CD8-positive, alpha-beta memory T cell (primary cell): ENCODE results near the gene PIK3R1. TPM values are rescaled to one million over a fixed set of nuclear protein-coding genes. Genes with fewer than 3 reads are reported as not detected.
A peak's percentile ranks its signal among the peaks of the same experiment; 100 is the strongest.

Experiments used
- CTCF ChIA-PET: fragments of 350-600 bp; sonication (Branson Sonifier 250); formaldehyde crosslinking; loops from one replicate; lab custom pipeline; 2021; ENCODE audit warnings: antibody characterized with exemption; lab: Charles Lee
- POLR2A ChIA-PET: fragments of 350-600 bp; sonication (Branson Sonifier 250); formaldehyde crosslinking; loops from one replicate; lab custom pipeline; 2021; ENCODE audit warnings: antibody characterized with exemption; lab: Charles Lee
- DNase-seq, 5 donors: peaks; one replicate each; pipeline versions ENCODE4 v3.0.0 to v3.0.0-alpha.2; 2020 to 2022; ENCODE audit warnings: mixed read lengths in 1 of 5
- H3K27ac ChIP-seq: one replicate; pipeline ENCODE4 v1.7.0; 2013; ENCODE audit warnings: low read depth, mild to moderate bottlenecking, low read length, moderate library complexity
- H3K27me3 ChIP-seq: 2 replicates; pipeline ENCODE4 v1.7.0; 2013; ENCODE audit warnings: low read length, mild to moderate bottlenecking; ENCODE audit not compliant: insufficient read depth, poor library complexity, severe bottlenecking
- H3K36me3 ChIP-seq: 2 replicates; pipeline ENCODE4 v1.7.0; 2013; ENCODE audit warnings: mild to moderate bottlenecking, low read length, moderate library complexity; ENCODE audit not compliant: insufficient read depth
- H3K4me1 ChIP-seq: 2 replicates; pipeline ENCODE4 v1.7.0; 2013; ENCODE audit warnings: mild to moderate bottlenecking, low read length, moderate library complexity; ENCODE audit not compliant: insufficient read depth
- H3K4me3 ChIP-seq: 2 replicates; pipeline ENCODE4 v1.7.0; 2013; ENCODE audit warnings: mild to moderate bottlenecking, low read length
- H3K9me3 ChIP-seq: 2 replicates; pipeline ENCODE4 v1.7.0; 2013; ENCODE audit warnings: mild to moderate bottlenecking, low read length
- H3K27ac Mint-ChIP-seq, 8 donors: one replicate each; pipeline ENCODE4 v1.8.0; 2020 to 2021; ENCODE audit warnings: mixed read lengths in 8 of 8, mild to moderate bottlenecking in 6 of 8, inconsistent platforms in 3 of 8, moderate library complexity in 3 of 8
- H3K27me3 Mint-ChIP-seq, 2 donors: one replicate each; pipeline ENCODE4 v1.8.0; 2020 to 2021; ENCODE audit warnings: mixed read lengths in 2 of 2, mild to moderate bottlenecking in 1 of 2, moderate library complexity in 1 of 2
- H3K36me3 Mint-ChIP-seq, 3 donors: one replicate each; pipeline ENCODE4 v1.8.0; 2020 to 2021; ENCODE audit warnings: mixed read lengths in 3 of 3, inconsistent platforms in 1 of 3, mild to moderate bottlenecking in 1 of 3
- H3K4me1 Mint-ChIP-seq, 3 donors: one replicate each; pipeline ENCODE4 v1.8.0; 2020 to 2021; ENCODE audit warnings: mixed read lengths in 3 of 3, inconsistent platforms in 1 of 3, mild to moderate bottlenecking in 1 of 3
- H3K4me3 Mint-ChIP-seq, 7 donors: one replicate each; pipeline ENCODE4 v1.8.0; 2020 to 2021; ENCODE audit warnings: mixed read lengths in 7 of 7, mild to moderate bottlenecking in 6 of 7, moderate library complexity in 4 of 7, inconsistent platforms in 2 of 7
- H3K9me3 Mint-ChIP-seq, 5 donors: one replicate each; pipeline ENCODE4 v1.8.0; 2020 to 2022; ENCODE audit warnings: mixed read lengths in 5 of 5, mild to moderate bottlenecking in 3 of 5, moderate library complexity in 2 of 5, inconsistent platforms in 1 of 5
- polyA plus RNA-seq: library from polyadenylated mRNA; unstranded; fragments of 300-500 nt; fragmentation: Illumina TruSeq; gene quantifications from one replicate; pipeline ENCODE4 v1.2.3, GENCODE V29; 2021
- total RNA-seq, 2 experiments: library from RNA; stranded (reverse); gene quantifications; one replicate each; pipeline ENCODE4 v1.2.3, GENCODE V29; 2021

The PIK3R1 gene
- total and polyA plus RNA-seq, 3 experiments from 2014 or later = 46.9 to 75.9 (median 47.9) TPM

DNA sequence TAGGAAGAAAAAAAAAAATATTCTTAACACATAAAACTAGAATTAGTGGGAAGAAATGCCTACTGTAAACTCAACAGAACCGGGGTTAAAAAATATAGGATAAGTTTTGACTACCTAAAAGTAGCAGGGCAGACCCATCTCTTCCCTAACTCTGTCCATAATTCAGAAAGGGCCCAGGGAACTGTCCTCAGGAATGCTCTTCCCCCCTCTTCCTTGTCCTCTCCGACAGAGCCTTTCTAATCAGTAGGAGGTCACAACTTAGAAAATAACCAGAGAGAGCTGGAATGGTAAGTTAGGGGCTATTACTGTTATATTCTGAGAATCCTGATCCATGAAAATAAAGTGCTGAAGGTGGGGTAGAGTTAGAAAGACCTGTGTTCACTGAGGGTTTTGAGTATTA is 22.2 kb downstream of the PIK3R1 start:
- Histone ChIP-seq H3K4me3 (no peak overlapping the region), H3K27ac (no peak overlapping the region), H3K36me3 (no peaks in the 10 kb centered on the region), H3K9me3 (no peaks in the 10 kb centered on the region), H3K4me1 (peaks cover 64% of the 10 kb centered on the region), H3K27me3 (no peaks in the 10 kb centered on the region)
- Mint-ChIP-seq H3K4me3 (peak overlapping the region in 1 of 7 donors; percentile 32), H3K9me3 (no peaks in the 10 kb centered on the region), H3K27me3 (peaks cover 0 to 1% of the 10 kb centered on the region in 2 donors), H3K36me3 (peaks cover 0 to 43% (median 7%) of the 10 kb centered on the region in 3 donors), H3K4me1 (peaks cover 78 to 94% (median 94%) of the 10 kb centered on the region in 3 donors), H3K27ac (peak overlapping the region; percentile 78 to 93 (median 90))
- DNase-seq = no peak
- POLR2A ChIA-PET = no interaction called here
- CTCF ChIA-PET = interaction anchor here (1.7 kb wide), 1 partner anchor 21 kb away, joined by 6 read pairs; the partner anchor contains the start of gene PIK3R1

DNA sequence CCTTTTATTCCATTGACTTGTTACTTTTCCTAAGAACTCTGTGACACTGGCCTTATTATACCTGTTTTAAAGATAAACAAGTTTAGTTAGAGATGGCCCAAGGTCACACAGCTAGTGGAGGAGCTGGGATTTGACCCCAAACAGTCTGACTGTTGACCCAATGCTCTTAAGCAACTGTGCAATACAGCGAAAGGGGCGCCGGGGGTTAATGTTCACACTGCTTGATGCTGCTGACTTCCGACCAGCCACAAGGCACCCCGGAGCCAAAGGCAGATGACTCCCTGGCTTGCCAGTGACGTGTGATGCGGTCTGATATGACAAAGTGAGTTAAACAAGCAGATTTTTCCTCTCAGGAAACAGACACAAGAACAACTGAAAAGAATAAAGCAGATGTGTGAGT is 23.9 kb downstream of the PIK3R1 start:
- no peaks in the 10 kb centered on the region for H3K27me3 Mint-ChIP-seq
- H3K4me1 ChIP-seq = peaks cover 71% of the 10 kb centered on the region

DNA sequence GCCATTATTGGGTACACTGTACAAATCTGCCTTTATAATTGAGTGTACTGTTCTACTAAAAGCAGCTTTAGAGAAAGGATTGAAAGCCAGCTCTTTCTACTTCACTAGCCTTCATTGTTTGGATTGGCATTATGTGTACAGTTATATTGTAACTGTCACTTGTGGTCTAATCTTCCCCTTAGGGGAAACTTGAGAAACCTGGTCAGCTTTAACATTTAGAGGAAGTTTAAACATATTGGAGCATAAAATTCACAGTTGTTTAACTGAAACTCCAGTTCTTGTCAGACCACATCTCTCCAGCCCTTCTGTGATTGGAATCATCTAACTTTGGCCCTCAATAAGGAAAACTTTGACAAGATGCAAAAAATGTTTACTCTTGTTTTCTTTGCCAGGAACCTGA is 24.6 kb downstream of the PIK3R1 start:
- Mint-ChIP-seq H3K36me3 (peaks cover 0 to 37% (median 11%) of the 10 kb centered on the region in 3 donors), H3K4me1 (peaks cover 82 to 97% (median 96%) of the 10 kb centered on the region in 3 donors), H3K27ac (peak overlapping the region; percentile 61 to 98 (median 84)), H3K27me3 (no peaks in the 10 kb centered on the region), H3K9me3 (no peaks in the 10 kb centered on the region), H3K4me3 (peak overlapping the region in 6 of 7 donors; percentile 1 to 69 (median 16))
- Histone ChIP-seq H3K4me1 (peaks cover 75% of the 10 kb centered on the region), H3K27ac (no peak overlapping the region), H3K4me3 (peak overlapping the region; percentile 17), H3K36me3 (no peaks in the 10 kb centered on the region), H3K9me3 (no peaks in the 10 kb centered on the region), H3K27me3 (no peaks in the 10 kb centered on the region)
- no peak for DNase-seq
- POLR2A ChIA-PET = interaction anchor here (1.0 kb wide), 1 partner anchor 24 kb away, joined by 3 read pairs; the partner anchor contains the start of gene PIK3R1
- CTCF ChIA-PET = interaction anchor here (1.0 to 1.8 kb wide), 2 partner anchors 13 to 994 kb away, joined by 4 to 5 read pairs; no protein-coding TSS in a partner anchor

More for the DNA sequence above, 23.9 kb downstream of the PIK3R1 start:
- Mint-ChIP-seq H3K4me3 (peak overlapping the region; percentile 15 to 82 (median 66)), H3K4me1 (peaks cover 78 to 94% (median 94%) of the 10 kb centered on the region in 3 donors), H3K9me3 (no peaks in the 10 kb centered on the region), H3K36me3 (peaks cover 0 to 38% (median 10%) of the 10 kb centered on the region in 3 donors), H3K27ac (peak overlapping the region; percentile 79 to 94 (median 88))
- H3K27ac ChIP-seq = no peak overlapping the region
- no peaks in the 10 kb centered on the region for H3K27me3 ChIP-seq
- peak; percentile 65 to 88 (median 81) for DNase-seq
- H3K36me3 ChIP-seq = no peaks in the 10 kb centered on the region
- no peak overlapping the region for H3K4me3 ChIP-seq
- CTCF ChIA-PET = interaction anchor here (1.1 to 1.8 kb wide), 3 partner anchors 9 to 993 kb away, joined by 3 to 5 read pairs (median 4); no protein-coding TSS in a partner anchor
- no peaks in the 10 kb centered on the region for H3K9me3 ChIP-seq
- POLR2A ChIA-PET = interaction anchor here (1.3 kb wide), 1 partner anchor 24 kb away, joined by 11 read pairs; the partner anchor contains the start of gene PIK3R1

DNA sequence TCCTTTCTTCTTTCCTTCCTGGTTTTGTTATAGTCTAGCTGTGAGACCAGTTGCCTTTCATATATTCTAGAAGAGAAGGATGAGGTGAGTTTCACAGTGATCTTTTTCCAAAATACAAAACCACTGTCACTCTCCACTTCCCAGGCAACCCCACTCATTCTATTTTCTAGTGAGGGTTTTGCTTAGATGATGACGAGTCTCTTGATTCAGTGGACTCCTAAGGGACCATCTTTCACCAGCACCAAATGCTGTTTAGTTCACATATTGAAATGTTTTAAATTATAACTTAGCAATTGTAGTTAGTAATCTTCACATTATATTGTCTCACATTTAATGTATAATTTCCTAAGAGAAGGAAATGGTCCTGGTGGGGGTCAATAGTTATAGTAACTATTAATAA is 25.2 kb downstream of the PIK3R1 start:
- Histone ChIP-seq H3K9me3 (no peaks in the 10 kb centered on the region), H3K4me1 (peaks cover 81% of the 10 kb centered on the region), H3K36me3 (no peaks in the 10 kb centered on the region), H3K27me3 (no peaks in the 10 kb centered on the region), H3K4me3 (no peak overlapping the region), H3K27ac (no peak overlapping the region)
- Mint-ChIP-seq H3K27me3 (no peaks in the 10 kb centered on the region), H3K27ac (peak overlapping the region; percentile 61 to 98 (median 84)), H3K4me1 (peaks cover 82 to 98% (median 97%) of the 10 kb centered on the region in 3 donors), H3K36me3 (peaks cover 0 to 34% (median 11%) of the 10 kb centered on the region in 3 donors), H3K4me3 (peak overlapping the region in 5 of 7 donors; percentile 1 to 69 (median 2)), H3K9me3 (no peaks in the 10 kb centered on the region)
- CTCF ChIA-PET = interaction anchor here (1.0 to 1.8 kb wide), 2 partner anchors 12 to 994 kb away, joined by 4 to 5 read pairs; no protein-coding TSS in a partner anchor
- POLR2A ChIA-PET = interaction anchor here (1.0 kb wide), 1 partner anchor 25 kb away, joined by 3 read pairs; the partner anchor contains the start of gene PIK3R1
- no peak for DNase-seq

DNA sequence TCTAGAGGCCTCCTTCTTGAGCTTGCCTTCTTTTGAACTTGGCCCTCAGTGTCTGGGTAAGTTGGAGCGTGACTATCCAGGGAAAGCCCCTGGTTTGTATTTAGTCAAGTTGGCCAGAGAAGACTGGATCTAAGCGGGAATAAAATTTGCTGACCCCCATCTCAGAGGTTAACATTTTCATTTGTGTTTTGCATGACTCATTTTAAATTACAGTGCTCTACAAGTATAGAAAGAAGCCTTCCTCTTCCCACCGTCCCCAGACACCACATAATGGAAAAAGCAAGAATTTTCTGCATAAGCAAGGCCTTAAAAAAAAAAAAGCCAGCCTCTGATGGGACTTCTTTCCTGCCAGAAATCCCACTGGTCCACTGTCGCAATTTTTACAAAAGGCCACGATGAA is 27.2 kb downstream of the PIK3R1 start:
- Mint-ChIP-seq H3K27me3 (peaks cover 0 to 2% of the 10 kb centered on the region in 2 donors), H3K27ac (peak overlapping the region; percentile 61 to 95 (median 78)), H3K36me3 (peaks cover 0 to 27% (median 11%) of the 10 kb centered on the region in 3 donors), H3K4me1 (peaks cover 82 to 94% (median 93%) of the 10 kb centered on the region in 3 donors), H3K9me3 (no peaks in the 10 kb centered on the region), H3K4me3 (peak overlapping the region in 4 of 7 donors; percentile 8 to 50 (median 24))
- H3K27ac ChIP-seq = no peak overlapping the region
- peaks cover 75% of the 10 kb centered on the region for H3K4me1 ChIP-seq
- H3K4me3 ChIP-seq = no peak overlapping the region
- no peak for DNase-seq
- no peaks in the 10 kb centered on the region for H3K36me3 ChIP-seq
- ChIA-PET POLR2A (no interaction called here), CTCF (no interaction called here)
- no peaks in the 10 kb centered on the region for H3K27me3 ChIP-seq
- H3K9me3 ChIP-seq = no peaks in the 10 kb centered on the region

DNA sequence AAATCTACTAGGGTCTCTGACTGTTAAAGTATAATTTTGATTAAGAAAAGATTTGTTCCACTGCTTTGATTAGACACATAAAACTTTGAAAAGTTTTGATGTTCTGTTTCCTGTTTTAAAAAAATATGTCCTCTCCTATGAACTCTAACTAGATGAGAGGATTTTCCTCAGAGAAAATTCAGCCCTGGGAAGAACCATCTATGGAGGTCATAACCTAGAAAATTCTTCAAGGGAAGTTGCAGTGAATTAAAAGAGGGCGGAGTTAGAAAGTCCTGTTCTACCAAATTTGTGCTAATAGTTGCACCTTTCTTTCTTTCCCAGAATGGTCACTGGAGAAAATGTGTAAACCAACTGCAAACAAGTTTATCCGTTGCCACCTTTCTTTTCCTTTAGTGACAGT is 27.7 kb downstream of the PIK3R1 start:
- H3K4me1 ChIP-seq = peaks cover 72% of the 10 kb centered on the region
- Mint-ChIP-seq H3K9me3 (no peaks in the 10 kb centered on the region), H3K27me3 (peaks cover 0 to 2% of the 10 kb centered on the region in 2 donors), H3K27ac (peak overlapping the region; percentile 69 to 88 (median 82)), H3K4me3 (peak overlapping the region in 6 of 7 donors; percentile 0 to 65 (median 54)), H3K36me3 (peaks cover 0 to 26% (median 11%) of the 10 kb centered on the region in 3 donors), H3K4me1 (peaks cover 79 to 92% (median 90%) of the 10 kb centered on the region in 3 donors)
- no peaks in the 10 kb centered on the region for H3K27me3 ChIP-seq
- ChIA-PET POLR2A (interaction anchor here (0.6 to 1.3 kb wide), 4 partner anchors 12 to 54 kb away, joined by 3 to 13 read pairs (median 4); partner anchors contain the start of gene PIK3R1), CTCF (interaction anchor here (0.8 to 1.5 kb wide), 5 partner anchors 9 to 1028 kb away, joined by 3 to 7 read pairs (median 4); no protein-coding TSS in a partner anchor)
- H3K36me3 ChIP-seq = no peaks in the 10 kb centered on the region
- no peak for DNase-seq
- H3K9me3 ChIP-seq = no peaks in the 10 kb centered on the region
- no peak overlapping the region for H3K27ac ChIP-seq
- no peak overlapping the region for H3K4me3 ChIP-seq

DNA sequence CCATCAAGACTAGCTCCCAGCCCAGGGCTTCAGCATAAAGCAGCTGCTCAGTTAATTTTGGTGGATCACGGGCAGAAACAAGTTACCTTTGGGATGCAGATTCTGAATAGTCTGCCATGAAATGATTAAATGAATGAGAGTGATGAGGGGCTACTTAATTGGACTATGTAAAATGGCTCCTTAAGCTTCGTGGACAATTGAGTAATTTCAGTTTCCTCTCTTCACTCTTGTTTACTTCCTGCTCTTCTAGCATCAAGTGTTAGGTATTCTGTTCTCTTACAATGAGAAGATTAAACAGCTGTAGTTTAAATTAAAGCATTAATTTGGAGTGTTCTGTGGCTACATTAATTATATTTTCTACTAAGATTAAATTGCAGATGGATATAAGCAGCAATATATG is 28.1 kb downstream of the PIK3R1 start:
- ChIA-PET POLR2A (interaction anchor here (0.6 to 1.3 kb wide), 4 partner anchors 12 to 55 kb away, joined by 3 to 13 read pairs (median 4); partner anchors contain the start of gene PIK3R1), CTCF (interaction anchor here (0.8 to 1.5 kb wide), 5 partner anchors 8 to 1029 kb away, joined by 3 to 7 read pairs (median 4); no protein-coding TSS in a partner anchor)
- Mint-ChIP-seq H3K36me3 (peaks cover 0 to 26% (median 11%) of the 10 kb centered on the region in 3 donors), H3K9me3 (no peaks in the 10 kb centered on the region), H3K4me3 (peak overlapping the region in 6 of 7 donors; percentile 16 to 65 (median 54)), H3K27ac (peak overlapping the region; percentile 69 to 88 (median 82)), H3K4me1 (peaks cover 79 to 92% (median 90%) of the 10 kb centered on the region in 3 donors), H3K27me3 (peaks cover 0 to 2% of the 10 kb centered on the region in 2 donors)
- Histone ChIP-seq H3K4me3 (no peak overlapping the region), H3K36me3 (no peaks in the 10 kb centered on the region), H3K4me1 (peaks cover 73% of the 10 kb centered on the region), H3K27ac (no peak overlapping the region), H3K9me3 (no peaks in the 10 kb centered on the region), H3K27me3 (no peaks in the 10 kb centered on the region)
- DNase-seq = no peak
